ENCODE results near the gene SRRD.
A peak's percentile ranks its signal among the peaks of the same experiment; 100 is the strongest.

SRRD gene

GRCh38 chr22:26534874-26535602 lies 51.4 kb downstream of the SRRD start:
- no peaks in the 10 kb centered on the region for H3K27me3 ChIP-seq (ENCODE audit: low read depth, low read length)
- peak overlapping the region; percentile 56 for H2AFZ ChIP-seq (ENCODE audit: low read depth, low read length)

GRCh38 chr22:26535603-26535908 lies 51.9 kb downstream of the SRRD start:
- peak overlapping the region; percentile 63 for H3K27ac ChIP-seq (ENCODE audit: low read length)

More at GRCh38 chr22:26534874-26535602, 51.4 kb downstream of the SRRD start:
- Histone ChIP-seq H3K9me3 (ENCODE audit: insufficient read depth, low read length) (no peaks in the 10 kb centered on the region), H3K4me3 (ENCODE audit: low read length) (peak overlapping the region; percentile 40), H3K9ac (ENCODE audit: low read length) (peak overlapping the region; percentile 44), H3K79me2 (ENCODE audit: low read length) (no peaks in the 10 kb centered on the region), H3K4me2 (ENCODE audit: low read length) (peak overlapping the region; percentile 65), H3K36me3 (replicated peaks; ENCODE audit: low read depth, low read length) (no peaks in the 10 kb centered on the region), H3K4me1 (ENCODE audit: low read length) (peaks cover 49% of the 10 kb centered on the region), H3K27ac (ENCODE audit: low read length) (peak overlapping the region; percentile 63), H4K20me1 (ENCODE audit: insufficient read depth, low read length) (no peaks in the 10 kb centered on the region)
- no peak for TF ChIP-seq EZH2phosphoT487 (IDR thresholded peaks at IDR 0.05; ENCODE audit: low read depth)
- TF ChIP-seq, protein P1, sequence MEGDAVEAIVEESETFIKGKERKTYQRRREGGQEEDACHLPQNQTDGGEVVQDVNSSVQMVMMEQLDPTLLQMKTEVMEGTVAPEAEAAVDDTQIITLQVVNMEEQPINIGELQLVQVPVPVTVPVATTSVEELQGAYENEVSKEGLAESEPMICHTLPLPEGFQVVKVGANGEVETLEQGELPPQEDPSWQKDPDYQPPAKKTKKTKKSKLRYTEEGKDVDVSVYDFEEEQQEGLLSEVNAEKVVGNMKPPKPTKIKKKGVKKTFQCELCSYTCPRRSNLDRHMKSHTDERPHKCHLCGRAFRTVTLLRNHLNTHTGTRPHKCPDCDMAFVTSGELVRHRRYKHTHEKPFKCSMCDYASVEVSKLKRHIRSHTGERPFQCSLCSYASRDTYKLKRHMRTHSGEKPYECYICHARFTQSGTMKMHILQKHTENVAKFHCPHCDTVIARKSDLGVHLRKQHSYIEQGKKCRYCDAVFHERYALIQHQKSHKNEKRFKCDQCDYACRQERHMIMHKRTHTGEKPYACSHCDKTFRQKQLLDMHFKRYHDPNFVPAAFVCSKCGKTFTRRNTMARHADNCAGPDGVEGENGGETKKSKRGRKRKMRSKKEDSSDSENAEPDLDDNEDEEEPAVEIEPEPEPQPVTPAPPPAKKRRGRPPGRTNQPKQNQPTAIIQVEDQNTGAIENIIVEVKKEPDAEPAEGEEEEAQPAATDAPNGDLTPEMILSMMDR (IDR thresholded peaks at IDR 0.05; ENCODE audit: low read depth, low read length), result no peak

DNA sequence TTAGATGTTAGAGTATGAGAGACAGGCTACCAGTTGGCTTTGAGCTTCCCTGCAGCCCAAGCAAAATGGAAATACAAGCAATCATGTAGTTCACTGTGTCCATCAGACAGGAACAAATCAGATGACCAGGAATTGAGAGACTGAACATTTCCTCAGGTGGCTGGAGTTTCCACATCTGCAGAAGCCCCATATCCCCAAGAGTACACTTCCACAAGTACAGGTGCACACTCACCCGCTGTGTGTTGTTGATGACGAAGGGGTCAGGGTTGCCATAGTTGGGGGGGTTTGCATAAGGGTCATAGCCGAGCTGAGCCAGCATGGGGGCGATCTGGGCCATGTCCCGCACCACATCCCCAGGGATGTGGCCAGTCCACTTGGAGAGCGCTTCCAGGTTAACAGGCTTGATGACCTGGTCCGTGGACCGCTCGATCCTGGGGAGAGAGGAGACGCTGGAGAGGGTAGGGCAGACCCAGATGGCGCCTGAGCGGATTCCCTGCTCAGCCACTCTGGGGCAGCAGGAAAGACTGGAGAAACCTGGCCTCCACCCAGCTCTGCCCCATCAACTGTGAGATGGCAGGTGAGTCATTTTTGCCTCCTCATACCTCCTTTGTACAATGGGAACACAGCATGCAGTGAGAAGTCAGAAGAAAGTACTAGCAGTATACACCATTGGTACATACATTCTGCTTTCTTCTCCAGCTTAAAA lies 52.5 kb downstream of the SRRD start:
- Histone ChIP-seq H3K4me3 (ENCODE audit: low read length) (no peak overlapping the region), H3K36me3 (replicated peaks; ENCODE audit: low read depth, low read length) (no peaks in the 10 kb centered on the region), H4K20me1 (ENCODE audit: insufficient read depth, low read length) (no peaks in the 10 kb centered on the region), H3K4me2 (ENCODE audit: low read length) (no peak overlapping the region), H3K4me1 (ENCODE audit: low read length) (peaks cover 45% of the 10 kb centered on the region), H2AFZ (ENCODE audit: low read depth, low read length) (no peak overlapping the region), H3K9ac (ENCODE audit: low read length) (no peak overlapping the region), H3K27ac (ENCODE audit: low read length) (no peak overlapping the region), H3K79me2 (ENCODE audit: low read length) (no peaks in the 10 kb centered on the region), H3K27me3 (ENCODE audit: low read depth, low read length) (no peaks in the 10 kb centered on the region), H3K9me3 (ENCODE audit: insufficient read depth, low read length) (no peaks in the 10 kb centered on the region)
- TF ChIP-seq EZH2phosphoT487 (IDR thresholded peaks at IDR 0.05; ENCODE audit: low read depth), result no peak
- TF ChIP-seq, protein P1 (IDR thresholded peaks at IDR 0.05; ENCODE audit: low read depth, low read length), result no peak

More at GRCh38 chr22:26535603-26535908, 51.9 kb downstream of the SRRD start:
- no peaks in the 10 kb centered on the region for H3K79me2 ChIP-seq (ENCODE audit: low read length)
- H2AFZ ChIP-seq (ENCODE audit: low read depth, low read length), result 0 out of 2 replicates have a peak overlapping the region, but pooled peaks have one; percentile 56
- TF ChIP-seq, protein P1 (IDR thresholded peaks at IDR 0.05; ENCODE audit: low read depth, low read length), result no peak
- TF ChIP-seq EZH2phosphoT487 (IDR thresholded peaks at IDR 0.05; ENCODE audit: low read depth), result no peak
- peak overlapping the region; percentile 65; the same call in 1 of the 2 replicates for H3K4me2 ChIP-seq (ENCODE audit: low read length)
- no peaks in the 10 kb centered on the region for H3K36me3 ChIP-seq (replicated peaks; ENCODE audit: low read depth, low read length)
- H3K4me1 ChIP-seq (ENCODE audit: low read length), result peaks cover 49% of the 10 kb centered on the region
- no peaks in the 10 kb centered on the region for H4K20me1 ChIP-seq (ENCODE audit: insufficient read depth, low read length)
- no peak overlapping the region for H3K4me3 ChIP-seq (ENCODE audit: low read length)
- H3K9me3 ChIP-seq (ENCODE audit: insufficient read depth, low read length), result no peaks in the 10 kb centered on the region
- no peak overlapping the region for H3K9ac ChIP-seq (ENCODE audit: low read length)
- no peaks in the 10 kb centered on the region for H3K27me3 ChIP-seq (ENCODE audit: low read depth, low read length)

DNA sequence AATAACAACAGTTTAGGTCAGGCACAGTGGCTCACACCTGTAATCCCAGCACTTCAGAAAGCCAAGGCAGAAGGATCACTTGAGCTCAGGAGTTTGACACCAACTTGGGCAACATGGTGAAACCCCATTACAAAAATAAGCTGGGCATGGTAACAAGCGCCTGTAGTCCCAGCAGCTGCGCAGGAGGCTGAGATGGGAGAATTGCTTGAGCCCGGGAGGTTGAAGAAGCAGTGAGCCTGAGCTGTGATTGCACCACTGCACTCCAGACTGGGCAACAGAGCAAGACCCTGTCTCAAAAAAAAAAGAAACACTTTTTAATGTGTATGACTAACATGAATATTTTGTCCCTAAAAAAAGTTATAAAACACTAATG lies 53.1 kb downstream of the SRRD start:
- no peak overlapping the region for H2AFZ ChIP-seq (ENCODE audit: low read depth, low read length)
- H3K9ac ChIP-seq (ENCODE audit: low read length), result no peak overlapping the region
- TF ChIP-seq EZH2phosphoT487 (IDR thresholded peaks at IDR 0.05; ENCODE audit: low read depth), result no peak
- TF ChIP-seq, protein P1 (IDR thresholded peaks at IDR 0.05; ENCODE audit: low read depth, low read length), result no peak
- peaks cover 40% of the 10 kb centered on the region for H3K4me1 ChIP-seq (ENCODE audit: low read length)
- no peak overlapping the region for H3K27ac ChIP-seq (ENCODE audit: low read length)
- H3K4me3 ChIP-seq (ENCODE audit: low read length), result no peak overlapping the region
- H3K27me3 ChIP-seq (ENCODE audit: low read depth, low read length), result no peaks in the 10 kb centered on the region
- no peaks in the 10 kb centered on the region for H4K20me1 ChIP-seq (ENCODE audit: insufficient read depth, low read length)
- no peaks in the 10 kb centered on the region for H3K9me3 ChIP-seq (ENCODE audit: insufficient read depth, low read length)
- no peaks in the 10 kb centered on the region for H3K36me3 ChIP-seq (replicated peaks; ENCODE audit: low read depth, low read length)
- H3K4me2 ChIP-seq (ENCODE audit: low read length), result no peak overlapping the region
- H3K79me2 ChIP-seq (ENCODE audit: low read length), result no peaks in the 10 kb centered on the region
